GM06990 (cell line): ENCODE data around the gene MTUS2.

Experiments
- DNase-seq: peaks from one replicate; pipeline ENCODE4 v3.0.0-alpha.2; 2011; ENCODE audit not compliant: insufficient read length; ENCODE audit errors: extremely low read depth
- H3K27me3 ChIP-seq: replicated peaks from 2 replicates; pipeline ENCODE4 v1.6.0; 2011; ENCODE audit warnings: low read length; ENCODE audit not compliant: control insufficient read depth, insufficient read depth
- H3K36me3 ChIP-seq: 2 replicates; pipeline ENCODE4 v1.5.1; 2011; ENCODE audit warnings: low read length; ENCODE audit not compliant: control insufficient read depth, insufficient read depth
- H3K4me3 ChIP-seq: replicated peaks from 2 replicates; pipeline ENCODE4 v1.5.1; 2011; ENCODE audit warnings: low read depth, mild to moderate bottlenecking, control low read depth, low read length
- TF ChIP-seq, protein P1 (sequence below): IDR thresholded peaks from 2 replicates; pipeline ENCODE4 v1.5.1; 2011; ENCODE audit warnings: low read length, control low read depth, mild to moderate bottlenecking, inconsistent platforms; ENCODE audit not compliant: insufficient read depth, poor library complexity, severe bottlenecking

Gene MTUS2

DNA sequence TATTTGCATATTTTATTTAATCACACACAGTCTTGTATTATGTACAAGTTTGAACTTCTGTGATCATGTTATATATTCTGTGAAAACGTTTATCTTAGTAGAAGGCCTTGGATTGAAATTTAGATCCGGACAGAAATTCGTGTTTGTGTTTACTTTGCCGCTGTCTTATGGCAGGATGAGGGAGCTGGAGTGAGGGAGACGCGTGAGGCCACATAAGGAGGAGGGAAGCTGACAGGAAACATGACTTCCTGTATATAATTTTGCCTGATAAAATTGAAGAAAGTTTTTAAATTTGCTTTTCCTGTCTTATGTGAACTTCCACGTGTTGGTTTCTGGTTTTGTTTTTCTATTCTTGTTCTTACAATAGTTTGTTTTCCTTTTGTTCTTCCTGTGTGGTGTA, 200.2 kb downstream of the MTUS2 start:
- no peak overlapping the region for H3K4me3 ChIP-seq
- DNase-seq: no peak
- TF ChIP-seq, protein P1, sequence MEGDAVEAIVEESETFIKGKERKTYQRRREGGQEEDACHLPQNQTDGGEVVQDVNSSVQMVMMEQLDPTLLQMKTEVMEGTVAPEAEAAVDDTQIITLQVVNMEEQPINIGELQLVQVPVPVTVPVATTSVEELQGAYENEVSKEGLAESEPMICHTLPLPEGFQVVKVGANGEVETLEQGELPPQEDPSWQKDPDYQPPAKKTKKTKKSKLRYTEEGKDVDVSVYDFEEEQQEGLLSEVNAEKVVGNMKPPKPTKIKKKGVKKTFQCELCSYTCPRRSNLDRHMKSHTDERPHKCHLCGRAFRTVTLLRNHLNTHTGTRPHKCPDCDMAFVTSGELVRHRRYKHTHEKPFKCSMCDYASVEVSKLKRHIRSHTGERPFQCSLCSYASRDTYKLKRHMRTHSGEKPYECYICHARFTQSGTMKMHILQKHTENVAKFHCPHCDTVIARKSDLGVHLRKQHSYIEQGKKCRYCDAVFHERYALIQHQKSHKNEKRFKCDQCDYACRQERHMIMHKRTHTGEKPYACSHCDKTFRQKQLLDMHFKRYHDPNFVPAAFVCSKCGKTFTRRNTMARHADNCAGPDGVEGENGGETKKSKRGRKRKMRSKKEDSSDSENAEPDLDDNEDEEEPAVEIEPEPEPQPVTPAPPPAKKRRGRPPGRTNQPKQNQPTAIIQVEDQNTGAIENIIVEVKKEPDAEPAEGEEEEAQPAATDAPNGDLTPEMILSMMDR: no peak
- H3K27me3 ChIP-seq: no peaks in the 10 kb centered on the region
- no peaks in the 10 kb centered on the region for H3K36me3 ChIP-seq

DNA sequence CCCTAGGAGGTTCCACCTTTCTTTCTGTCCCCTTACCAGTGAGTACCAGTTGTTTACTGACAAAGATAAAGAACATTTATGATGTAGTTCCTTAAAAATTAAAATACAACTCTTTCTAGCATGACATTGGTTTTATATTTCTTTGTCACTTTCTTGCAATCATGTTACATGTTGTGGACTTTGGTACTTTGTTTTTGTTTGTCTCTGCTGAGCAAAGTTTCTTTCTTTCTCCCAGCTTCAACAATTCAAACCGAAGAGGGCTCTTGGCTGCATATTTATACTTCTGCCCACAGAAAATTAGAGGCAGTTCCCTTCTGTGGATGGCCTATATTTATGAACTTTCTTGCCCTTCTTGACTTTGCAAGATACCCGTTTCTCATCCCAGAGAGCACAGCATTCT, 201.2 kb downstream of the MTUS2 start:
- TF ChIP-seq, protein P1: no peak
- H3K4me3 ChIP-seq: no peak overlapping the region
- DNase-seq: no peak

DNA sequence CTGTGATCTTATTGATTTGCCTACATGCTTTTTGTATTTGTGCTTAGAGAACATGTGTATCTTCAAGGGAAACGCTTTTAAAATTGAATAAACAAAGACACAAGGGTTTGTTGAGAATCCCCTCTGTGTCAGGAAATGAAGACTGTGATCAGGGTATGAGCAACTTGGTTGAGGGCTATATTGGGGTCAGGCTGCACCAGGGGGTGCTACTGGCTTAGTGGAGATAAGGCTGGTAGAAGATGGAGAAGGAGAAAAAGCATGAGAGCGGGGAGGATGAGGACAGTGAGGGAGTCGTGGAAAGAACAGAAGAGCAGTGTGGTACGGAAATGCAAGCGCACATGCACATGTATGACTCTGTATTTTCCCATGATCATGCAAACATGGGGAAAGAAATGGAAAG, 201.6 kb downstream of the MTUS2 start:
- Histone ChIP-seq H3K36me3 (no peaks in the 10 kb centered on the region), H3K4me3 (no peak overlapping the region), H3K27me3 (no peaks in the 10 kb centered on the region)
- no peak for DNase-seq
- TF ChIP-seq, protein P1: no peak

More for the DNA sequence above, 201.2 kb downstream of the MTUS2 start:
- no peaks in the 10 kb centered on the region for H3K27me3 ChIP-seq
- H3K36me3 ChIP-seq: no peaks in the 10 kb centered on the region

DNA sequence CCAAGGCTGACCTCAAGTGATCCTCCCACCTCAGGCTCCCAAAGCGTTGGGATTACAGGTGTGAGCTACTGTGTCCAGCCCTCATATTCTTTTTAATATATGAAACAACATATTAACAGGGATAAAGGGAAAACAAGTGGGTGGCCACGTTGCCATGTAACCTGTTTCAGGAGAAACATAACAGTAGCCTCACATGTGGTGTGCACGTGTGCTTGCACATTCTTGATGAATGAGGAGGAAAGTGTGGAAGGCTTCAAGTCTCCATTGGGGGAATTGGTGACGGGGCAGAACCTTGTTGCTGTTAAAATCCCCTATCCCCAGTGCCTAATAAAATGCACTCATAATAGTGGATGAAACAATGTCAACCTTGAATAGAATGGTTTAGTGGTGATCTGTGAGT, 202.3 kb downstream of the MTUS2 start:
- no peaks in the 10 kb centered on the region for H3K36me3 ChIP-seq
- DNase-seq: no peak
- TF ChIP-seq, protein P1: no peak
- no peaks in the 10 kb centered on the region for H3K27me3 ChIP-seq
- H3K4me3 ChIP-seq: no peak overlapping the region

DNA sequence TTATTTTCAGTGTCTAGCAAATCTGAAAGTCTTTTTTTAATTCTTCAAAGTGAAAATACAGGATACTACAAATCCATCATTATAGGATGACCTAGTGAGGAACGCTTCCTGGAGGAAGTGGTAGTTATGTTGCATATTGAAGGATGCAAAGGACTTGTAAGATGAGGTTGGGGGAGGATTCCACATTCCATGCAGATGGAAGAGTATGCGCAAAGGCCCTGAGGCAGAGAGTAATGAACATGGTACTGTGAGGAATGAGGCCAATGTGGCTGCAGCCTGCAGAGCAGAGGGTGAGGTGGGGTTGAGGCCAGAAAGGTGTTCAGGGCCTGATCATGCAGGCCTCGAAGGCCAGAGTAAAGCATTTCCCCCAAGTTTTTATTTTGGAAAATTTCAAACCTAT, 202.8 kb downstream of the MTUS2 start:
- H3K4me3 ChIP-seq: no peak overlapping the region
- H3K27me3 ChIP-seq: no peaks in the 10 kb centered on the region
- TF ChIP-seq, protein P1: no peak
- H3K36me3 ChIP-seq: no peaks in the 10 kb centered on the region
- DNase-seq: no peak

DNA sequence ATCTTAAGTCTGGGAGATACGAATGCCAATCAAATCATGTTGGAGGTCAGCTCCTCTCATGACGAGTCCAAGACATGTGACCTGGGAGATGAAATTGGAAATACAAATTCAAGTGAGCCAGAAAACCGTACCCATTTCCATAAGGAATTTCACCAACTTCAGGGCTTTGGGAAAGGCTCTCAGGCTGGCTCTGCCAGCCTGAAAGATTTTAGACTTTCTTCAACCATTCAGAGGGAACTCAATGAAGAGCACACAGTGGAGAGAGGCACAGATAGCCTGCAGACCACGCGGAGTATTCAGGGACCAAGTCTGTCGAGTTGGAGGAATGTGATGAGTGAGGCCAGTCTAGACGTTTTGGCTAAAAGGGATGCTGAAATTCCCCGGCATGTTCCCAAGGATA, 204.6 kb downstream of the MTUS2 start:
- no peaks in the 10 kb centered on the region for H3K27me3 ChIP-seq
- H3K36me3 ChIP-seq: no peaks in the 10 kb centered on the region
- DNase-seq: no peak
- TF ChIP-seq, protein P1: no peak
- no peak overlapping the region for H3K4me3 ChIP-seq
